ENCODE measurements around the gene SUSD4.

DNA sequence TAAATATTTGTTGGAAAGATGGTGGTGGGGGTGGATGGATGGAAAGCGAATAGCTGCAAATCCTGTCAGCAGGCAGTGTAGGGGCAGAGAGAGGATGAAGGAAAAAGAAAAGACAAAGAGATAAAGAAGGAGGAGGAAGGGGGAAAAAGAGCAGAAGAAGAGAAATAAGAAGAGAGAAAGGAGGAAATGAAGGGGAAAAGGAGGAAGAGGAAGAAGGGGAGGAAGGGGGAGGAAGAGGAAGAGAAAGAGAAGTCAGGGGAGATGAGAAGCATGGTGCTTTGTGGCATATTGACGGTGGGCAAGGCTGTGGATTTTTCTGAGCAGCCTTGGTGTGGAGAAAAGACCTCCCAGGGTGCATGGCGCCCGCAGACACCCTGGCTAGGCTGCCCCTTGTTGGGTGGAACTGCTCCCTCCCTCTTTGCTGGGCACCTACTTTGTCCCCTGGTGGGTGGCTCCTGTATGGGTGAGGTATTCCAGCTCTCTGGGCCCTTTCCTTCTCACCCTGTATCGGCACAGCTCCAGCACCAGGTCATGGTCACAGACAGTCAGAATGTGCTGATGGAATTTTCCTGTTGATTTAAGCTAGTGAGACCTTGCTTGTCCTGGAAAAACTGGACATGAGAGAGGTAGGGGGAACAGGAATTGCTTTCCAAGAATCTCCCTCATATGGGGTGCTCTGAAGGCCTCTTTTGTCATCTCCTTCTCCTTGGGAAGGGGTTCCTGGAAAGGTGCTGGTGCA is 175.2 kb downstream of the SUSD4 start:
- TF ChIP-seq, protein P1, sequence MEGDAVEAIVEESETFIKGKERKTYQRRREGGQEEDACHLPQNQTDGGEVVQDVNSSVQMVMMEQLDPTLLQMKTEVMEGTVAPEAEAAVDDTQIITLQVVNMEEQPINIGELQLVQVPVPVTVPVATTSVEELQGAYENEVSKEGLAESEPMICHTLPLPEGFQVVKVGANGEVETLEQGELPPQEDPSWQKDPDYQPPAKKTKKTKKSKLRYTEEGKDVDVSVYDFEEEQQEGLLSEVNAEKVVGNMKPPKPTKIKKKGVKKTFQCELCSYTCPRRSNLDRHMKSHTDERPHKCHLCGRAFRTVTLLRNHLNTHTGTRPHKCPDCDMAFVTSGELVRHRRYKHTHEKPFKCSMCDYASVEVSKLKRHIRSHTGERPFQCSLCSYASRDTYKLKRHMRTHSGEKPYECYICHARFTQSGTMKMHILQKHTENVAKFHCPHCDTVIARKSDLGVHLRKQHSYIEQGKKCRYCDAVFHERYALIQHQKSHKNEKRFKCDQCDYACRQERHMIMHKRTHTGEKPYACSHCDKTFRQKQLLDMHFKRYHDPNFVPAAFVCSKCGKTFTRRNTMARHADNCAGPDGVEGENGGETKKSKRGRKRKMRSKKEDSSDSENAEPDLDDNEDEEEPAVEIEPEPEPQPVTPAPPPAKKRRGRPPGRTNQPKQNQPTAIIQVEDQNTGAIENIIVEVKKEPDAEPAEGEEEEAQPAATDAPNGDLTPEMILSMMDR (IDR thresholded peaks at IDR 0.05) = no peak
- no peak for TF ChIP-seq EP300 (IDR thresholded peaks at IDR 0.05)
